ENCODE data around the gene STAT3.
"Not testable (repeated sequence)": the region's sequence is repeated elsewhere in the genome, so short reads cannot be mapped to it uniquely, and the experiment has no call there.

STAT3 gene

DNA sequence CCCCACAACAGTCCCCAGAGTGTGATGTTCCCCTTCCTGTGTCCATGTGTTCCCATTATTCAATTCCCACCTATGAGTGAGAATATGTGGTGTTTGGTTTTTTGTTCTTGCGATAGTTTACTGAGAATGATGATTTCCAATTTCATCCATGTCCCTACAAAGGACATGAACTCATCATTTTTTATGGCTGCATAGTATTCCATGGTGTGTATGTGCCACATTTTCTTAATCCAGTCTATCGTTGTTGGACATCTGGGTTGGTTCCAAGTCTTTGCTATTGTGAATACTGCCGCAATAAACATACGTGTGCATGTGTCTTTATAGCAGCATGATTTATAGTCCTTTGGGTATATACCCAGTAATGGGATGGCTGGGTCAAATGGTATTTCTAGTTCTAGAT lies 123.9 kb downstream of the STAT3 start:
- DNase-seq (ENCODE audit: low read depth in 1 of 2, low spot score in 1 of 2) = not testable (repeated sequence)

Data from stimulated activated CD4-positive, alpha-beta T cell treated with anti-CD3 and anti-CD28 coated beads, Interleukin-15, amount 100 ng/mL, for 1 hour (primary cell).